ENCODE results near the gene AOPEP.
"Not testable (repeated sequence)": the region's sequence is repeated elsewhere in the genome, so short reads cannot be mapped to it uniquely, and the experiment has no call there.

AOPEP gene

DNA sequence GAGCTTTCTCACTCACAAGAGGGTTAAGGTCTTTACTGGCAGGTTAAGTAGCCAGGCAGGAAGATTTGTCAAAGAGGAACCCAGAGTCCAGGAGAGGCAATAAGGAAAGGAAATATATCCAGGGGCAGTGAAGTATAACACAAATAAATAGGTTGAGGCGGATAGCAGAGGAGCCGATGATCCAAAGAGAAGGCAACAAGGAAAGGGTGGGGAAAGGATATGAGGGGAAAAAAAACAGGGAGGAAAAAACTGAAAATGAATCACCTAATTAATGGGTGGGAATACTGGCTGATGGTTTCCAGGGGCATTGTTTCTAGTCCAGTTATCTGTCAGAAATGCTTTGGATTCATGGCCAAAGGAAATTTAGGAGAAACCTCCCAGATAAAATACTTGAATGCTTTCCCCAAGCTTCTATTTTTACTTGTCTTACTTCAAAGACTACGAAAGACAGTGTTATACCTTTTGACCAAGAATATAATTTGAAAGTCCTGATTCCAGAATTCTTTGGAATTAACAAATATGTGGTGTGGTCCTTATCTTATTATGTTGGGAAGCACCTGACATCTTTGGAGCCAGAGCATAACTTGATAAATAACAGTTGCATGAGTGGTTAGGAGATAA, 146.5 kb downstream of the AOPEP start:
- DNase-seq, result no peak

- DNase-seq, result no peak
These were observed 147.8 kb downstream of the AOPEP start for GRCh38 chr9:94874316-94874715.

DNA sequence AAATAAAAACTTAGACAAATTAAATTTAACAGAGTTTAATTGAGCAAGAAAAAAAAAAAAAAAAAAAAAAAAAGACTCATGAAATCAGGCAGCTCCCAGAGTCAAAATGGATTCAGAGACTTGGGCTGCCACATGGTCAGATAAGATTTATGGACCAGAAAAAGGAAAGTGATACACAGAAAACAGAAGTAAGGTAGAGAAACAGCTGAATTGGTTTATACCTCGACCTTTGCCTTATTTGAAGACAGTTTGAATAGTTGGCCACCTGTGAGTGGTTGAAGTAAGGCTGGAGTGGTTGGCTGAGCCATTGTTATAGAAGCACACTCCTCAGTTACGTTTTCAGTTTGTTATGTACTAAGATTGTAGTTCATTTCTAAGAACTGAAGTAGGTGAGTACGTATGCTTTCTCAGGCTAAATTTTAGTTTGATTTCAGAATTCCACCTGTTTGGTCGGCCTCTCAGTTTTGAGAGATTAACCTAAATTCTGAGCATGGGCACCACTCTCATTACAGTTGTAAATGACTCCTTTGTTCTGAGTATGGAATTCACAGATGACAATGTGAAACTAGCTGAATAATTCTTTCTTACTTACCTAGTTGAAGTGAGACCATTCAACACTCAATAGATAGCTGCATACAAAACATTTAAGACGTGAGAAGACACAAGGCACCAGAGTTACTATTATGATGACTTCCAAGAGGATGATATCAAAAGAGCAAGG, 149.0 kb downstream of the AOPEP start:
- DNase-seq, result no peak

- not testable (repeated sequence) for DNase-seq
These were observed 152.3 kb downstream of the AOPEP start for GRCh38 chr9:94878804-94879203.

- DNase-seq, result no peak
These were observed 152.7 kb downstream of the AOPEP start for GRCh38 chr9:94879230-94879629.

DNA sequence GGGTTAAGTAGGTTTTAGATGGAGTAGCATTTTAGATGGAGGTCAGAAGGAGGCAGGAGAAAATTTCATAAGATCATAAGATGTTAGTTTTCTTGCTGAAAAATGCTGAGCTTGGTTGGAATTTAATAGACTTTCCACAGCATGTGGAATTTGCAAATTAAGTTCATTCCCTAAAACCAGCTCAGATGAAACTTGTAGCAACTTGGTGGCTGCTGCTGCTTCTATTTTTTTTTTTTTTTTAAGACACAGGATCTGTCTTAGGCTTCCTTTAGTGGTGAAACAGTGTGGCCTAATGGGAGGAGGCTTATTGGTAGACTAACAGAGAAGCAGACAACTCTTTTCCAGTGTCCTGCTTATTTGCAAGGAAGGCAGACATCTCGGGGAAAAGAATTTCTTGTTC, 154.5 kb downstream of the AOPEP start:
- no peak for DNase-seq

- no peak for DNase-seq
These were observed 155.0 kb downstream of the AOPEP start for GRCh38 chr9:94881454-94881853.

DNA sequence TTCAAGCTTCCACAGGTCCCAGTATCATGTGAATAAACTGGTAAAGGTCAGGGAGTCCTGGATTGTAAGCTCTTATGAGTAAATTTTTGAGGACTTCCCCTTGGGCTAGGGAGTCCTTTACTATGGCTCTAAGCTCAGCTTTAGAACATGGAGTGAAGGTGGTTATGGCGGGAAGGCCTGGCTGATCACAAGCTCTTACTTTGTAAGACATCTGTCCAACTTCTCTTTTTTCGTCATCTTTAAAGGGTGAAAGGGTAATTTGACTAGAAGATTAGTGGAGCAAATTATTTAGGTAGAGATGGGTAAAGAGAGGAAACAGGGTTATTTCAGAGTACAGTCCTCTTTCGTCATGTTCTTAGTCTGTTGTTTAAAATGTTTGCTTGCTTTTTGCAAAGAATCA, 155.4 kb downstream of the AOPEP start:
- DNase-seq, result no peak

GRCh38 chr9:94882966-94883641, 156.6 kb downstream of the AOPEP start:
- DNase-seq, result no peak

- no peak for DNase-seq
These were observed 159.5 kb downstream of the AOPEP start for GRCh38 chr9:94885854-94886447.

DNA sequence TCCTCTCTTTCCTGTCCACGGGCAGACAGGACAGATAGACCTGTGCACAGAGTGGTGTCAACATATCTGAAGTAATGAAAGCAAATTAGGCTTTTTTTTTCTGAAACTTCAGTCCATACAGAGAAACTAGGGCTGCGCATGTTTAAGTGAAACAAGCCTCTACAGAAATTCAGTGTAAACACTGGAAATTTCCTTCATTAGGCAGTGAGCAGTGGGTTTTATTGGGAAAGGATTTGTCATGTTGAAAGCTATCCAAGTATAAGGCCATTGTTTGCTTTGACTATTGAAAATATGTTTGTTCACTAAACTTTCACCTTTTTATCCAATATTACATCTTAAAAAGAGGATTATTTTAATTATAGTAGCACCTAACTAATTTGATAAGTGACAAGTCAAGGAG, 161.2 kb downstream of the AOPEP start:
- no peak for DNase-seq

DNA sequence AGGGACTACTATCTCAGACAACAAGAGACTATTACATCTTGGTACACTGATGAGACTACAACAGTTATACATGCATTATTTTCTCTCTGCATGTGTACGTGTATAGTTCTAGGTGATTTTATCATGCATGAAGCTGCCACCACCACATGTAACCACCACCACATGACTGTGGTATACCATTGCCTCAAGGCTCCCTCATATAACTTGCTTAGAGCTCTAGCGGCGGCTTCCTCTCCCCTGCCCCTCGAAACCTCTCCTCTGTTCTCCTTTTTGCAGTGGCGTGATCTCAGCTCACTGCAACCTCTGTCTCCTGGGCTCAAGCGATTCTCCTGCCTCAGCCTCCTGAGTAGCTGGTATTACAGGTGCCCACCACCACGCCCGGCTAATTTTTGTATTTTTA, 162.3 kb downstream of the AOPEP start:
- DNase-seq, result no peak

DNA sequence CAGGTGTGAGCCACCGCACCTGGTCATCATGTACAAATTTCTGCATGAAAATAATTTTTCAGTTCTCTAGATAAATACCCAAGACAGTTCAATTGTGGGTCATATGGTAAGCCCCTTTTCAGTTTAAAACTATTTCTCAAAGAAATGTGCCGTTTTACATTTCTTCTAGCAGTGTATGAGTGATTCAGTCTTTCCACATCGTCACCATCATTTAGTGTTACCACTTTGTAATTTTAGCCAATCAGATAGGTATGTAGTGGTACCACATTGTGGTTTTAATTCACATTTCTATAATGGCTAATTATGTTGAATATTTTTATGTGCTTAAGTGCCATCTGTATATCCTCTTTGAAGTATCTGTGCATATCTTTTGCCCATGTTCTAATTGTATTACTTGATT, 163.1 kb downstream of the AOPEP start:
- DNase-seq, result no peak

GRCh38 chr9:94891183-94891582, 164.7 kb downstream of the AOPEP start:
- no peak for DNase-seq

GRCh38 chr9:94892675-94893074, 166.2 kb downstream of the AOPEP start:
- no peak for DNase-seq

GRCh38 chr9:94894094-94894699, 167.7 kb downstream of the AOPEP start:
- no peak for DNase-seq

GRCh38 chr9:94895668-94896067, 169.2 kb downstream of the AOPEP start:
- no peak for DNase-seq

- no peak for DNase-seq
These were observed 170.0 kb downstream of the AOPEP start for GRCh38 chr9:94896512-94896911.

DNA sequence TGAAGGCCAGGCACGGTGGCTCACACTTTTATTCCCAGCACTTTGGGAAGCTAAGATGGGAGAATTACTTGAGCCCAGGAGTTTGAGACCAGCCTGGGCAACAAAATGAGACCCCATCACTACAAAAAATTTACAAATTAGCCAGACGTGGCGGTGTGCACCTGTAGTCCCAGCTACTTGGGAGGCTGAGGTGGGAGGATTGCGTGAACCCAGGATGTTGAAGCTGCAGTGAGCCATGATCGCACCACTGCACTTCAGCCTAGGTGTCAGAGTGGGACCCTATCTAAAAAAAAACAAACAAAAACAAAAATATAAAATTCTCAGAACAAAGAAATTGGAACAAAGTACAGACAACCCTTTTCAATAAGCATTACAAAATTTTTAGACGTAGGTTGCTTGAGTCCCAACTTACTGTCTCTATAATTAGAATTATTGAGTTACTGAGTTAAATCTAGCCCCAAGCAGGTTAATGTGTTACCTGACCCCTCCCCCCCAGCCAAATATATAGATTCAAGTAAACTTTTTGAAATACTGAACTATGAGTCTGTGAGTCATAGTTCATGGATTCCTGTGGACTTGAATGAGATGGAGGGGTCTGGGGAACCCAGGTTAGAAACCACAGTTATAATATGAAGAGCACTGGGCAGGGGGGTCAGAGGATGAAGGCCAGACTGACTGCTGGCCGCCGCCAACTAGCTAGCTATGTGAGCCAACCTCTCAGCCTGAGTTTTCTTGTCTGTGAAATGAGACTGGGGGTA, 173.1 kb downstream of the AOPEP start:
- DNase-seq, result no peak

GRCh38 chr9:94900222-94901018, 173.9 kb downstream of the AOPEP start:
- DNase-seq, result no peak

DNA sequence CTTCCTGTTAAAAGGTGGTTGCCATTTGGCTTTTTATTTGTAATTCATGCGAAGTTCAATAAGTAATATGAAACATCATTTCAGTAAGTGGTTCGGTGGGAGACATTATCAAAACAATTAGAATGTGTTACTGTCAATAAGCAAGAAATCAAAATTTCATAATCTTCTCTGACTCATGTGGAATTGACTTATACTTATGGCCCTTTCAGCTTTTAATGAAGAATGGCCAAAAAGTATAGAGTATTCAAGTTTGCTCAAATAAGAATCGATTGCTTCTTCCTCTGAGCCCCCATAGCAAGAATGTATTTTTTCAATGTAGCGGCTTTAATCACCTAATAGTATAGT, 174.5 kb downstream of the AOPEP start:
- DNase-seq, result no peak

- no peak for DNase-seq
These were observed 177.5 kb downstream of the AOPEP start for GRCh38 chr9:94903961-94904421.

All from NCI-H774 (cell line).